Right atrium auricular region (tissue), 2 donors: Measurements from ENCODE around the gene GOLGA8F. TPM values are rescaled to one million over a fixed set of nuclear protein-coding genes. Genes with fewer than 3 reads are reported as not detected.
"Not testable (repeated sequence)": the region's sequence is repeated elsewhere in the genome, so short reads cannot be mapped to it uniquely, and the experiment has no call there.

Experiments used
- DNase-seq: peaks from one replicate; pipeline ENCODE4 v3.0.0-alpha.2; 2019; ENCODE audit warnings: low spot score
- H3K27ac ChIP-seq, 2 donors: fragments of 200-600 bp; sonication (generic); 1 replicate in 1 of 2; 2 replicates in 1 of 2; pipeline ENCODE4 v1.5.1; 2016 to 2019
- H3K27me3 ChIP-seq, 2 donors: fragments of 200-600 bp; sonication (generic); one replicate each; pipeline versions ENCODE4 v1.5.1 to v1.6.0; 2017 to 2019
- H3K36me3 ChIP-seq: fragments of 200-600 bp; sonication (generic); one replicate; pipeline ENCODE4 v1.5.1; 2016
- H3K4me1 ChIP-seq, 2 donors: fragments of 200-600 bp; sonication (generic); one replicate each; pipeline versions ENCODE4 v1.5.1 to v1.6.0; 2017 to 2019
- H3K4me3 ChIP-seq, 2 donors: fragments of 200-600 bp; sonication (generic); 1 replicate in 1 of 2; 2 replicates in 1 of 2; pipeline ENCODE4 v1.5.1; 2017 to 2019; ENCODE audit warnings: mild to moderate bottlenecking in 1 of 2, moderate library complexity in 1 of 2
- H3K9me3 ChIP-seq, 2 donors: fragments of 200-600 bp; sonication (generic); one replicate each; pipeline ENCODE4 v1.5.1; 2019
- microRNA-seq, 2 donors: library from miRNA; unstranded; fragments of <30 nt; microRNA quantifications; one replicate each; pipeline ENCODE4, GENCODE V29; 2016 to 2017; ENCODE audit warnings: borderline number of aligned reads in 2 of 2, borderline replicate concordance in 1 of 2
- total RNA-seq, 2 donors: library from RNA; depleted of rRNA; stranded (reverse); fragments of >200 nt; gene quantifications; one replicate each; pipeline ENCODE4 v1.1.0, GENCODE V29; 2016

Gene GOLGA8F, protein sequence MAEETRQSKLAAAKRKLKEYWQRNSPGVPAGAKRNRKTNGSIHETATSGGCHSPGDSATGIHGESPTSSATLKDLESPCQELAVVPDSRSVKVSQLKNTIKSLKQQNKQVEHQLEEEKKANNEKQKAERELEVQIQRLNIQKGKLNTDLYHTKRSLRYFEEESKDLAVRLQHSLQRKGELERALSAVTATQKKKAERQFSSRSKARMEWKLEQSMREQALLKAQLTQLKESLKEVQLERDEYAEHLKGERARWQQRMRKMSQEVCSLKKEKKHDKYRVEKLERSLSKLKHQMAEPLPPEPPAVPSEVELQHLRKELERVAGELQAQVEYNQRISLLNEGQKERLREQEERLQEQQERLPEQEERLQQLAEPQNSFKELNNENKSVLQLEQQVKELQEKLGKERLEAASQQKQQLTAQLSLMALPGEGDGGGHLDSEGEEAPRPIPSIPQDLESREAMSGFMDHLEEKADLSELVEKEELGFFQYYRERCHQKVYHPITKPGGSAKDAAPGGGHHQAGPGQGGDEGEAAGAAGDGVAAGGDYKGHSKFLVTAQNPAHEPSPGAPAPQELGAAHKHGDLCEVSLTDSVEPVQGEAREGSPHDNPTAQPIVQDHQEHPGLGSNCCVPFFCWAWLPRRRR
- total RNA-seq: not detected

DNA sequence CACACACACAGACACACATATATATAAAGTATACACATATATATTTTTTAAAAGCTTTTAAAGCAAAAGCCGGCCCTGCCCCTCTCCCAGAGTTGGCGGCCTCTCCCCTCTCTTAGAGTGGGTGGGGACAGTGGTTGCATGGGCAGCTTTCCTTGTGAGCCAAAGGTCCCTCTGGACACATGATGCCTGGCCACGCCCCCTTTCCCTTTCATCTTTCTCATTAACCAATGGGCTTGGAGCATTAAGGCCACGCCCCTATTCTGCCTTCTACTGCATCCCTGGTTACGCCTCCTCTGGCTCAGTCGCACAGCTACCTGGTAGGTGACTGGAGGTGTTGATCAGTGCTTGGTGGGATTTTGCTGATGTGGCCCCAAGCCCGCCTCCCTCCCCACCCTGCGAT is at the start of gene GOLGA8F:
Gene GOLGA8F (plus strand): TSS at position 301 of the 400 bp plus-strand sequence. CDS start 98 bp downstream, at position 399.
- H3K9me3 ChIP-seq, H3K27me3 ChIP-seq, H3K27ac ChIP-seq, H3K36me3 ChIP-seq, H3K4me3 ChIP-seq, H3K4me1 ChIP-seq, DNase-seq: not testable (repeated sequence)

DNA sequence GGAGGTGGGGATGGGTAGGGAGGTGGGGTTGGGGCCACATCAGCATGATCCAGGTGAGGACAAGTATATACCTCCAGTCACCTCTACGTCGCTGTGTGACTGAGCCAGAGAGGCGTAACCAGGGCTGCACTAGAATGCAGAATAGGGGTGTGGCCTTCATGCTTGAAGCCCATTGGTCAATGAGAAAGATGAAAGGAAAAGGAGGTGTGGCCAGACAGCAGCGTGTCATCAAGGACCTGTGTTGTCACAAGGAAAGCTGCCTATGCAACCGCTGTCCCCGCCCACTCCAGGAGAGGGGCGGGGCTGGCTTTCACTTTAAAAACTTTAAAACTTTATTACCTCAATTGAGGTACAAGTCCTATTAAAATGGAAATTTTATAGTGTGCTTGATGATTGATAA is 20.5 kb upstream of the GOLGA8F start, which contains the start of gene GOLGA6L24:
Gene GOLGA6L24 (minus strand): TSS at position 101 of the 400 bp plus-strand sequence. CDS start 61 bp downstream, at position 40.
- H3K27ac ChIP-seq, H3K27me3 ChIP-seq, H3K9me3 ChIP-seq, H3K4me3 ChIP-seq, DNase-seq, H3K4me1 ChIP-seq, H3K36me3 ChIP-seq: not testable (repeated sequence)

GRCh38 chr15:28365502-28365901 is 13.0 kb upstream of the GOLGA8F start:
- not testable (repeated sequence) for H3K4me3 ChIP-seq, DNase-seq, H3K27me3 ChIP-seq, H3K9me3 ChIP-seq, H3K36me3 ChIP-seq, H3K27ac ChIP-seq, H3K4me1 ChIP-seq

DNA sequence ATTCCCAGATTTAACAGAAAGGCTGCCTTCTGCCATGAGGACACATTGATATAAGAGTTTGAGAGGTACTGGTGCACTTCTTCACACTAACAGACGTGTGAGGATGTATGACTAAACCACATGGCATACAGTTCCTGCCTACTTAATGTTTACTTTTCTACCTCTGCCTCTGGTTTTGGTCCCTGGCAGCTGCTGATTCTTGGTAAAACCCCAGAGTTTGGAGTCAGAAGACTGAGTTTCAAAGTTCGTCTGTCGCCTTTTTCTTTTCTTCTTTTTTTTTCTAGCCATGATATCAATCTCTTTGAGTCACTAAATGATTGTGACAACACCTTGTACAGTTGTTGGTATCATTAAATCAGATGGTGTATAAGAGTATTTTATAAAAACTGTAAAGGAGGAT is 1.6 kb downstream of the GOLGA8F start:
- not testable (repeated sequence) for DNase-seq, H3K27me3 ChIP-seq, H3K36me3 ChIP-seq, H3K9me3 ChIP-seq, H3K4me1 ChIP-seq, H3K4me3 ChIP-seq, H3K27ac ChIP-seq

DNA sequence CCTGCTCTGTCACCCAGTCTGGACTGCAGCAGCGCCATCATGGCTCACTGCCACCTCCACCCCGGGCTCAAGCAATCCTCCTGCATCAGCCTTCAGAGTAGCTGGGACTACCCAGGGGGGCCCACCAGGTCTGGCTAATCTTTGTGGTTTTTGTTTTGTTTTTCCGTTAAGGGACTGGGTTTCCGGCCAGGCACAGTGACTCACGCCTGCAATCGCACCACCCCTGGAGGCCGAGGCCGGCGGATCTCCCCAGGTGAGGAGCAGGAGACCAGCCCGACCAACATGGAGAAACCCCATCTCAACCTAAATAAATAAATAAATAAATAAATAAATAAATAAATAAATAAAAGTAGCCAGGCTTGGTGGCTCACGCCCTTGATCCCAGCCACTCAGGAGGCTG is 17.6 kb downstream of the GOLGA8F start:
- H3K36me3 ChIP-seq, H3K9me3 ChIP-seq, H3K27ac ChIP-seq, H3K4me1 ChIP-seq, H3K4me3 ChIP-seq, H3K27me3 ChIP-seq, DNase-seq: not testable (repeated sequence)

- not testable (repeated sequence) for H3K4me1 ChIP-seq, H3K27ac ChIP-seq, H3K36me3 ChIP-seq, H3K4me3 ChIP-seq, H3K27me3 ChIP-seq, H3K9me3 ChIP-seq, DNase-seq
Observed at GRCh38 chr15:28402774-28403435, 24.4 kb downstream of the GOLGA8F start.

DNA sequence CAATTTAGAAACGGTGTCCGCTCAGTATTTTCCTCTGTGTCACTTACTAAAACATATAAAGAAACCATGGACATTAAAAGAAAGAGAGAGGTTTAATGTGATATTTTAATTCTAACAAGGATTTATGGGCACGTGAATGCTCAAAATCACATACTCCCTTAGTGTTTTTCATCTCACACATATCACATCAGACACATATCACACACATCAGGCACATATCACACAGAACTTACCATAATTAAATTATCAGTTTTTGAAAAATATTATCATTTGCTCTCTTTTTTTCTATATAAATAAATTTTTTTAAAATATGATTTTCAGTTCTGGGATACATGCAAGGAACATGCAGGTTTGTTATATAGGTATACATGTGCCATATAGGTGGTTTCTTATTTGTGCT is 42.0 kb downstream of the GOLGA8F start:
- H3K36me3 ChIP-seq, H3K4me3 ChIP-seq: not testable (repeated sequence)

GRCh38 chr15:28435594-28435993 is 57.1 kb downstream of the GOLGA8F start:
- not testable (repeated sequence) for H3K36me3 ChIP-seq, H3K27ac ChIP-seq, H3K4me1 ChIP-seq, H3K27me3 ChIP-seq, DNase-seq, H3K4me3 ChIP-seq, H3K9me3 ChIP-seq

More for the DNA sequence above, 42.0 kb downstream of the GOLGA8F start:
- not testable (repeated sequence) for H3K9me3 ChIP-seq, H3K27ac ChIP-seq, DNase-seq, H3K27me3 ChIP-seq, H3K4me1 ChIP-seq

Small RNAs within 50 kb of the gene (microRNA-seq; reads per million reads assigned to microRNA genes)
- 0 reads per million in 2 donors for gene MIR4509-2

Other genes starting within 250 kb of the GOLGA8F start
- gene HERC2, start 56.5 kb upstream of the GOLGA8F start, total RNA-seq: 10 to 100 TPM; 50.8 to 62.4 TPM
- not detected for gene GOLGA6L24, start 20.6 kb upstream of the GOLGA8F start, total RNA-seq
- gene GOLGA8G, start 154.3 kb downstream of the GOLGA8F start, total RNA-seq: not detected
- gene GOLGA6L25, start 174.9 kb downstream of the GOLGA8F start, total RNA-seq: not detected